B cell (primary cell): Measurements from ENCODE around the gene PTRH1. TPM values are rescaled to one million over a fixed set of nuclear protein-coding genes. Genes with fewer than 3 reads are reported as not detected.

Experiments
- ATAC-seq: fragments of 200-7000 bp; cut with Tn5 transposase; one replicate; pipeline ENCODE4 v1.10.0; 2021; ENCODE audit warnings: low read depth, mild to moderate bottlenecking, moderate number of reproducible peaks, moderate library complexity
- CTCF ChIA-PET: fragments of 350-600 bp; sonication (Branson Sonifier 250); formaldehyde crosslinking; loops from one replicate; lab custom pipeline; 2021; ENCODE audit warnings: antibody characterized with exemption, inconsistent platforms; lab: Charles Lee
- POLR2A ChIA-PET: fragments of 350-600 bp; sonication (Branson Sonifier 250); formaldehyde crosslinking; loops from one replicate; lab custom pipeline; 2021; ENCODE audit warnings: antibody characterized with exemption; lab: Charles Lee
- DNase-seq: peaks from one replicate; pipeline ENCODE4 v3.0.0; 2013
- H2AFZ ChIP-seq: 2 replicates; pipeline ENCODE4 v1.6.1; 2012; ENCODE audit warnings: mild to moderate bottlenecking, low read depth, low read length; ENCODE audit not compliant: insufficient read depth, poor library complexity, severe bottlenecking
- H3K27ac ChIP-seq, 2 donors: 1 replicate in 1 of 2; 2 replicates in 1 of 2; pipeline ENCODE4 v1.5.1; 2012 to 2013; ENCODE audit warnings: low read length in 2 of 2, mild to moderate bottlenecking in 2 of 2, moderate library complexity in 1 of 2
- H3K27me3 ChIP-seq, 4 experiments: fragments of 200-600 bp in 1 of 4; sonication (generic) in 1 of 4; replicated peaks in 1 of 4; 1 replicate in 2 of 4; 2 replicates in 2 of 4; pipeline versions ENCODE4 v1.6.1 to v1.7.0; 2013 to 2016; ENCODE audit warnings: low read length in 3 of 4, mild to moderate bottlenecking in 2 of 4, mixed read lengths in 1 of 4, moderate library complexity in 1 of 4; ENCODE audit not compliant: insufficient read depth in 4 of 4, control insufficient read depth in 3 of 4; ENCODE audit errors: control extremely low read depth in 1 of 4
- H3K36me3 ChIP-seq, 2 experiments: replicated peaks in 1 of 2; 1 replicate in 1 of 2; 2 replicates in 1 of 2; pipeline versions ENCODE4 v1.6.1 to v1.7.1; 2013; ENCODE audit warnings: low read length in 1 of 2; ENCODE audit not compliant: insufficient read depth in 2 of 2, control insufficient read depth in 1 of 2; ENCODE audit errors: control extremely low read depth in 1 of 2, extremely low read depth in 1 of 2
- H3K4me1 ChIP-seq, 2 donors: fragments of 200-600 bp in 1 of 2; sonication (generic) in 1 of 2; 1 replicate in 1 of 2; 2 replicates in 1 of 2; pipeline versions ENCODE4 v1.5.1 to v1.6.1; 2013 to 2017; ENCODE audit warnings: low read length in 2 of 2; ENCODE audit not compliant: control insufficient read depth in 2 of 2, insufficient read depth in 2 of 2
- H3K4me2 ChIP-seq: replicated peaks from 2 replicates; pipeline ENCODE3; 2012; ENCODE audit warnings: mild to moderate bottlenecking, low read depth, low read length; ENCODE audit not compliant: poor library complexity, severe bottlenecking
- H3K4me3 ChIP-seq, 5 experiments: fragments of 200-600 bp in 1 of 5; sonication (generic) in 1 of 5; 1 replicate in 3 of 5; 2 replicates in 2 of 5; pipeline versions ENCODE4 v1.5.1 to v1.7.0; 2011 to 2016; ENCODE audit warnings: low read length in 4 of 5, mild to moderate bottlenecking in 4 of 5, low read depth in 2 of 5, control low read depth in 1 of 5, moderate library complexity in 1 of 5; ENCODE audit not compliant: insufficient read depth in 1 of 5; ENCODE audit errors: control extremely low read depth in 1 of 5, extremely low read depth in 1 of 5
- H3K79me2 ChIP-seq: fragments of 200-600 bp; sonication (generic); one replicate; pipeline ENCODE4 v1.6.0; 2016; ENCODE audit warnings: low read length; ENCODE audit not compliant: control insufficient read depth, insufficient read depth
- H3K9ac ChIP-seq: fragments of 200-600 bp; sonication (generic); 2 replicates; pipeline ENCODE4 v1.6.1; 2017; ENCODE audit warnings: mild to moderate bottlenecking, low read length, moderate library complexity
- H3K9me3 ChIP-seq, 3 donors: one replicate each; pipeline versions ENCODE4 v1.6.1 to v1.7.1; 2013; ENCODE audit warnings: low read length in 2 of 3; ENCODE audit not compliant: control insufficient read depth in 2 of 3, insufficient read depth in 1 of 3; ENCODE audit errors: control extremely low read depth in 1 of 3
- H4K20me1 ChIP-seq: 2 replicates; pipeline ENCODE4 v1.6.0; 2012; ENCODE audit warnings: mild to moderate bottlenecking, low read length; ENCODE audit not compliant: insufficient read depth, control insufficient read depth, poor library complexity, severe bottlenecking
- H3K27ac Mint-ChIP-seq: one replicate; pipeline ENCODE4 v1.8.0; 2021; ENCODE audit warnings: mixed read lengths
- H3K27me3 Mint-ChIP-seq: one replicate; pipeline ENCODE4 v1.8.0; 2021; ENCODE audit warnings: mixed read lengths
- H3K4me1 Mint-ChIP-seq: one replicate; pipeline ENCODE4 v1.8.0; 2021; ENCODE audit warnings: mixed read lengths
- H3K4me3 Mint-ChIP-seq: one replicate; pipeline ENCODE4 v1.8.0; 2021; ENCODE audit warnings: mixed read lengths
- H3K9me3 Mint-ChIP-seq: one replicate; pipeline ENCODE4 v1.8.0; 2022; ENCODE audit warnings: mixed read lengths; ENCODE audit not compliant: insufficient read depth
- EZH2 ChIP-seq: IDR thresholded peaks from 2 replicates; pipeline ENCODE4 v1.6.1; 2012; ENCODE audit warnings: borderline replicate concordance, low read depth, mild to moderate bottlenecking, moderate library complexity, low read length; ENCODE audit not compliant: insufficient read depth, poor library complexity, severe bottlenecking
- WGBS: methylation state at CpG from one replicate; pipeline ENCODE4 v1.1.5; 2013; ENCODE audit warnings: missing lambda C conversion rate; ENCODE audit not compliant: insufficient coverage; 5-methylcytosine and 5-hydroxymethylcytosine counted together
- intact Hi-C: fragments of 100-400 bp; cut with micrococcal nuclease; formaldehyde crosslinking; loops from one replicate; pipeline ENCODE4 v1.10.0; 2022
- polyA plus RNA-seq: library from polyadenylated mRNA; depleted of rRNA; stranded (reverse); fragments of >200 nt; gene quantifications from 2 replicates; pipeline ENCODE4 v1.2.3, GENCODE V29; 2012
- total RNA-seq, 2 donors: library from RNA; stranded (reverse); fragments of 120-200 nt in 1 of 2; gene quantifications; 1 replicate in 1 of 2; 2 replicates in 1 of 2; pipeline versions ENCODE4 v1.2.3 to v1.2.4, GENCODE V29; 2013 to 2022
- TF ChIP-seq, protein P1 (sequence below): fragments of 200-600 bp; IDR thresholded peaks from one replicate; pipeline ENCODE4 v1.8.0; 2022; ENCODE audit warnings: antibody characterized with exemption, mild to moderate bottlenecking

Gene PTRH1
- total and polyA plus RNA-seq, 2 donors (not counting 1 experiment from before 2014, with no cell fraction given): 6.3 to 7.6 TPM

DNA sequence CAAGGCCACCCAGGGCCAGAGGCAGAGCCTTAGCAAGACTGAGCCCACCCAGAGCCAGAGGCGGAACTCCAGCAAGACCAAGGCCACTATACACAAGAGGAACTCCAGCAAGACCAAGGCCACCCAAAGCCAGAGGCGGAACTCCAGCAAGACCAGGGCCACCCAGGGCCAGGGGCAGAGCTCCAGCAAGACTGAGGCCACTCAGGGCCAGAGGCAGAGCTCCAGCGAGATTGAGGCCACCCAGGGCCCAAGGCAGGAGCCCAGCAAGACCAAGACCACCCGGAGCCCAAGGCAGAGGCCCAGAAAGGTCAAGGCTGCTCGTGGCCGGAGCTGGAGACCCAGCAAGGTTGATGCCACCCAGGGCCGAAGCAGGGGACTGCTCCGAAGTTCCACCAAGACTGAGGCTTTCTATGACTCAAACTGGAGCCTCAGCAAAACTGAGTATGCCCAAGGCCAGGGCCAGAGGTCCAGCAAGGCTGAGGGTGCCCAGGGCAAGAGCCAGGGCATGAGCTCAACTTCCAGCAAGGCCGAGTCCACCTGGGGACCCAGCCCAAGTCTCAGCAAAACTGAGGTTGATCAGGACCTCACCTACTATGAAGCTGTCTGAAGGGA lies 15.4 kb upstream of the PTRH1 start:
- H3K4me1 ChIP-seq: peaks cover 11 to 16% of the 10 kb centered on the region in 2 donors
- Mint-ChIP-seq H3K27ac (no peak overlapping the region), H3K9me3 (no peaks in the 10 kb centered on the region), H3K27me3 (no peaks in the 10 kb centered on the region), H3K4me1 (peaks cover 16% of the 10 kb centered on the region), H3K4me3 (no peak overlapping the region)
- no peak overlapping the region for H2AFZ ChIP-seq
- H3K9me3 ChIP-seq: no peaks in the 10 kb centered on the region
- TF ChIP-seq, protein P1, sequence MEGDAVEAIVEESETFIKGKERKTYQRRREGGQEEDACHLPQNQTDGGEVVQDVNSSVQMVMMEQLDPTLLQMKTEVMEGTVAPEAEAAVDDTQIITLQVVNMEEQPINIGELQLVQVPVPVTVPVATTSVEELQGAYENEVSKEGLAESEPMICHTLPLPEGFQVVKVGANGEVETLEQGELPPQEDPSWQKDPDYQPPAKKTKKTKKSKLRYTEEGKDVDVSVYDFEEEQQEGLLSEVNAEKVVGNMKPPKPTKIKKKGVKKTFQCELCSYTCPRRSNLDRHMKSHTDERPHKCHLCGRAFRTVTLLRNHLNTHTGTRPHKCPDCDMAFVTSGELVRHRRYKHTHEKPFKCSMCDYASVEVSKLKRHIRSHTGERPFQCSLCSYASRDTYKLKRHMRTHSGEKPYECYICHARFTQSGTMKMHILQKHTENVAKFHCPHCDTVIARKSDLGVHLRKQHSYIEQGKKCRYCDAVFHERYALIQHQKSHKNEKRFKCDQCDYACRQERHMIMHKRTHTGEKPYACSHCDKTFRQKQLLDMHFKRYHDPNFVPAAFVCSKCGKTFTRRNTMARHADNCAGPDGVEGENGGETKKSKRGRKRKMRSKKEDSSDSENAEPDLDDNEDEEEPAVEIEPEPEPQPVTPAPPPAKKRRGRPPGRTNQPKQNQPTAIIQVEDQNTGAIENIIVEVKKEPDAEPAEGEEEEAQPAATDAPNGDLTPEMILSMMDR: no peak
- TF ChIP-seq EZH2: no peak
- ChIA-PET POLR2A (no interaction called here), CTCF (interaction anchor here (0.7 to 2.0 kb wide), 3 partner anchors 139 to 227 kb away, joined by 3 to 9 read pairs (median 5); no protein-coding TSS in a partner anchor)
- DNase-seq (no peak), ATAC-seq (no peak)
- 93% methylated on average over 9 of the region's 9 CpGs for WGBS
- H3K4me3 ChIP-seq: no peak overlapping the region
- H3K4me2 ChIP-seq: no peak overlapping the region
- H4K20me1 ChIP-seq: peaks cover 5% of the 10 kb centered on the region
- H3K79me2 ChIP-seq: no peaks in the 10 kb centered on the region
- H3K36me3 ChIP-seq: peaks cover 0 to 10% of the 10 kb centered on the region in 2 experiments
- no peaks in the 10 kb centered on the region for H3K27me3 ChIP-seq
- no peak overlapping the region for H3K27ac ChIP-seq
- intact Hi-C loops: no loop called here
- H3K9ac ChIP-seq: no peak overlapping the region

DNA sequence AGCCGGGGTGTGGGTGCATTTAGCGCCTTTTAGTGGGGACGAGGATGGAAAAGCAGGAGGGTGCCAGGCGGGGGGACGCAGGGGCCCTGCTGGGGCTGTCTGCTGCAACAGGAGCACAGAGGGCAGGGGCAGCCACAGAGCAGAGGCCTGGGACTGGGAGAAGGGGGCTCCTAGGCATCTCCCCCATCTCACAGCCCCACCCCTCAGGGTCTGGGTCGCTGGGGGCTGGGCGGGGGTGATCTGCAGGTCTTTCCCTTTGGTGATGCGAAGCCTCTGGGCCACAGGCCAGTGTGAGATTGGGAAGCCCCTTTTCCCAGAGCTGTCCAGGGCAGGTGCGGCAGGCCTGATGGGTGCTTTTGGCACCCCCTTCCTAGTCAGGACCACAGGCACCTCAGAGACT lies 14.8 kb upstream of the PTRH1 start:
- no peak overlapping the region for H3K27ac ChIP-seq
- H3K27me3 ChIP-seq: no peaks in the 10 kb centered on the region
- DNase-seq (no peak), ATAC-seq (no peak)
- intact Hi-C loops: no loop called here
- TF ChIP-seq, protein P1: no peak
- no peak for TF ChIP-seq EZH2
- no peak overlapping the region for H3K9ac ChIP-seq
- H3K4me1 ChIP-seq: peaks cover 6 to 9% of the 10 kb centered on the region in 2 donors
- H3K27me3 Mint-ChIP-seq: no peaks in the 10 kb centered on the region
- H3K4me1 Mint-ChIP-seq: peaks cover 12% of the 10 kb centered on the region
- no peaks in the 10 kb centered on the region for H3K9me3 ChIP-seq
- ChIA-PET CTCF (interaction anchor here (2.0 kb wide), 1 partner anchor 226 kb away, joined by 9 read pairs; no protein-coding TSS in a partner anchor), POLR2A (no interaction called here)
- 94% methylated on average over 8 of the region's 9 CpGs for WGBS
- no peak overlapping the region for H2AFZ ChIP-seq
- H3K4me3 Mint-ChIP-seq: no peak overlapping the region
- no peak overlapping the region for H3K4me3 ChIP-seq
- H3K27ac Mint-ChIP-seq: no peak overlapping the region
- peaks cover 5% of the 10 kb centered on the region for H4K20me1 ChIP-seq
- no peaks in the 10 kb centered on the region for H3K9me3 Mint-ChIP-seq
- H3K4me2 ChIP-seq: no peak overlapping the region
- no peaks in the 10 kb centered on the region for H3K79me2 ChIP-seq
- peaks cover 0 to 10% of the 10 kb centered on the region in 2 experiments for H3K36me3 ChIP-seq
